ENCODE measurements around the gene C3orf22. TPM values are rescaled to one million over a fixed set of nuclear protein-coding genes. Genes with fewer than 3 reads are reported as not detected.

C3orf22 gene
- total RNA-seq, 1 experiment from 2014 or later, result not detected

DNA sequence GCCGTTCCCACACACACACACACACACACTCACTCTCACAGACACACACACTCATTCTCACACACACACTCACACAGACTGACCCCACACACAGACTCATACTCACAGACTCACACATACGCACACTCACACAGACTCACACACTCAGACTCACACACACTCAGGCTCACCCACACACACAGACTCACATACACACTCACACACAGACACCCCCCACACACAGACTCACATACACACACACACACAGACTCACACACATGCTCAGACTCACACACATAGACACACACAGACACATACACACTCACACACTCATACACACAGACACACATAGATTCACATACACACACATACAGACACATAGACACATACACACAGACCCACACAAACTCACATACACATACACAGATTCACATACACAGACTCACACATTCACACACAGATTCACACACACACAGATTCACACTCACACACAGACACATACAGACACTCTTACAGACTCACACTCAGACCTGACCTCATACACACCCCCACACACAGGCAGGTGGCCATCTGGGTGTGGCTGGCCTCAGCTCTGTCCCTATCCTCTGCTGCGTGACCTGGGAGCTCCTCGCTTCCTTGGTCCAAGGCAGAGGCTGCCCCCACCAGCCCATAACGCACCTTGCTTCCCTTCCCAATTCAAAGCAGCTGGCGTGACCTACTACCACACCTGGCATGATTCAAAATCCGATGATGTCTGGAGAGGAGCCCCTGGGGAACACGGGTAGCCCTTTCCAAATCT is 1.9 kb downstream of the C3orf22 start:
- DNase-seq (ENCODE audit: low read depth), result no peak

DNA sequence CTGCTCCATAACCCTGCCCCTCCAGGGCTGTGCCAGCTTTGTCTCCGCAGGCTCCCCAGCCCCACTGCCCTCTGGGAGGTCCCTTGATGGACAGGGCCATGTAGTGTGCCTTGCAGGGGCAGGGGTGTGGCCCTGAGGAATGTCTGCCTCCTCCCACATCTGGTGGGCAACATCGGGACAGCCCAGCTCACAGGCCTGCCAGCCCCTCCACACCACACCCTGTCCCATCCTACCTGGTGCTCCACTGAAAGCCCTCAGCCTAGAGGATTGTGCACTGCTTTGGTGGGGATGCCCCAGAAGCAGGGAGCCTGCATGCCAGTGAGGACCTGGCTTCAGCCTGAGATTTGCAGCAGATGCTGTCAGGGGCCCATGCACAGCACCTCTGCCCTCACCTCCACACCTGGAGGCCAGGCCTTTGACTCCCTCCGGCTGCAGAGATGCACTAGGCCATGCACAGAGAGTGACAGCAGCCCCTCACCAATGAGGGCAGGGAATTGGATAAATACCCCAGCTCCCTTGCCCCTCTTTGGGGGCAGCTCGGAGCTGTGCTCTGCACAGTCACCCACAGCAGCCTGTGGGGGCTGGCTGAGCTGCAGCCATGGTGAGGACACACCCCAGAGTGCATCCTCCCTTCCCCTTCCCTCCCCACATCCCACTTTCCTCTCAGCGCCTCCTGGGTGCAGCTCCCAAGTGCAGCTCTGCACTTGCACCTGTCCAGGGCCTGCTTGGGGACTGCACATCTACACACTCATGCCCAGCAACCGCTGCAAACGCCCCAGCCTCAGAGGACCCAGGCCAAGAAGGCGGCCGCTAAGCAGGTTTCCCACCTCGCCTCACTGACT is 2.7 kb downstream of the C3orf22 start:
- no peak for DNase-seq (ENCODE audit: low read depth)

- no peak for DNase-seq (ENCODE audit: low read depth)
Observed at GRCh38 chr3:126554560-126555525, 3.9 kb downstream of the C3orf22 start.

- no peak for DNase-seq (ENCODE audit: low read depth)
Observed at GRCh38 chr3:126553284-126554084, 5.2 kb downstream of the C3orf22 start.

DNA sequence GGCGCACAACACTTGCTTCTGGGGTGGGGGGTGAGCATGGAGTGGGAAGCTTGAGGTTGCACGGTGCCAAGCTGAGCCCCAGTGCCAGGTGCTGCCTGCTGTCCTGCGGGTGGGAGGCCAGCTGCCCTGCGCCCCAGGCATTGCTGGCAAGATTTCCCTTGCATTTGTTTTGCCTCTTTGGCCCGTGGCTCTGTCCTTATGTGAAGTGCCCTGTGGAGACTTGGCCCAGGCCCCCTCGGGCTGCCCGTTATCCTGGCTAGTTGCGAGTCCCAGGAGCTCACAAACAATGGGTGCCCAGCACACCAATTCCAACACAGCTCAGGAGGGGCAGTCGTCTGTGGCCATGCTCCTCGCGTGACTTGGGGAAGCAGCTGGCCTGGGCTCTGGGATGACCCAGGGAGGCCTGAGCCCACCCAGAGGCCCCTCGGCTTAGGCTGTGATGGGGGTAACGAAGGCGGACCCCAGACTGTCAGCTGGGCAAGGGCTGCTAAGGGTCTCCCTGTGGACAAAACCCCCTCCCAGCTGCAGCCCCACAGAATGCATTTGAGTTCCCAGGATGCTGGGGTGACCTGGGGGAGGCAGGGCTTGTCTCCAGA is 5.9 kb downstream of the C3orf22 start:
- DNase-seq (ENCODE audit: low read depth), result no peak

DNA sequence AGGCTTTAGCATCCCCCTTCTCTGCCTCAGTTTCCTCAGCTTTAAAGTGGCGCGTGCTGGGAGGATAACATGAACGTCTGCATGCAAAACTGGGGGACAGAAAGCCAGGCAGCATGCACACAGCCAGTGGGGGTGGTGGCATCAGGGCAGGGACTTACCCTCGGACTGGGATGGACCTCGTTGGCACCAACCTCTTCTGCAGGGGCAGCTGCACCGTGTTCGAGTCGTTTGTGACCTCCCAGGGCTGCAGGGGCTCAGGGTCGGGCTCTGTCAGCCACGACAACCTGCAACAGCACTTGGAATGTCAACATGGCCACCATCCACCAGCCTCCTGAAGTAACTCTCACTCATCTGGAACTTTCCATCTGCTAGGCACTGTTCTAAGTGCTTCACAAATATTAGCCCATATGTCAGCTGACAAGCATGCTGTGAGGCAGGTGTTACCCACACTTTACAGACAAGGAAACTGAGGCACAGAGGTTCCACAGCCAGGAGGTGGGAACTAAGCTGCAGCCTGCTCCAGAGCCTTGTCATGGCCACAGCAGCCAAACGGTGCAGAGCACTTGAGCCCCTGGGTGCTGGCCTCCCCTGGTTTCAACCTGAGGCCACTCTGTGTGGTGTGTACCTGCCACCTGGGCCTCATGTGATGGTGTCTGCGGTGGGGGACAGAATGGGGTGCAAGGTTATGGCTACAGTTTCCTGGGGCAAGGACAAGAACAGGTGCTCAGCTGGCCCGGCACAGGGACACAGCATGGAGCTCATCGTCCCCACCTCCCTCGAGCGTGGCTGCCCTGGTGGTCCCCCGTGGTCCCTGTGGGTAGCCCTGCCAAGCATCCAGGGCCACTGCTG is 6.7 kb downstream of the C3orf22 start:
- no peak for DNase-seq (ENCODE audit: low read depth)

- DNase-seq (ENCODE audit: low read depth), result no peak
Observed at GRCh38 chr3:126551121-126551838, 7.5 kb downstream of the C3orf22 start.

DNA sequence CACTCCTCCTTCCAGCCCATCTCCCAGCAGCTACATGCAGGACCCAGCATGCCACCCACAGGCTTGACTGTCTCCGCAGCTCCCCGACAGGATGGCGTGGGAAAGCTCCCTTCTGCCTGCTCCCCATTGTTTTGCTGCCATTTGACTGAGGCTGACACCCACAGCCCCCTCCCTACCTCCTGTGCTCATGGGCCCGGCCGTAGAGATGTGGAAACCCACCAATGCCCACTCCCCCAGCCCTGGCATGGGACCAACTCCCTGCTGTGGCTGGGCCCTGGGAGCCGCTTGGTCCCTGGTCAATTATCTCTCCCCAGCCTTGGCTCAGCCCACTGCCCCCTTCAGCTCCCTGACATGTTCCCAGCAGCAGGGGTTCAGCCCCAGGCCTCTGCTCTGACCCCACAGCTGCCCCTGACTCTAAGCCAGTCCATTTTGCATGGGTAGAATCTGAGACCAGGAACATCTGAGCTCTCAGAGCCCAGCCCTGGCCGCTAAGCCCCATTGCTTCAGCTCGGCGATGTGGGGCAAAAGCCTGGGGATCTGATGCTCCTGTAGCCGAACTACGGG is 8.2 kb downstream of the C3orf22 start:
- no peak for DNase-seq (ENCODE audit: low read depth)

DNA sequence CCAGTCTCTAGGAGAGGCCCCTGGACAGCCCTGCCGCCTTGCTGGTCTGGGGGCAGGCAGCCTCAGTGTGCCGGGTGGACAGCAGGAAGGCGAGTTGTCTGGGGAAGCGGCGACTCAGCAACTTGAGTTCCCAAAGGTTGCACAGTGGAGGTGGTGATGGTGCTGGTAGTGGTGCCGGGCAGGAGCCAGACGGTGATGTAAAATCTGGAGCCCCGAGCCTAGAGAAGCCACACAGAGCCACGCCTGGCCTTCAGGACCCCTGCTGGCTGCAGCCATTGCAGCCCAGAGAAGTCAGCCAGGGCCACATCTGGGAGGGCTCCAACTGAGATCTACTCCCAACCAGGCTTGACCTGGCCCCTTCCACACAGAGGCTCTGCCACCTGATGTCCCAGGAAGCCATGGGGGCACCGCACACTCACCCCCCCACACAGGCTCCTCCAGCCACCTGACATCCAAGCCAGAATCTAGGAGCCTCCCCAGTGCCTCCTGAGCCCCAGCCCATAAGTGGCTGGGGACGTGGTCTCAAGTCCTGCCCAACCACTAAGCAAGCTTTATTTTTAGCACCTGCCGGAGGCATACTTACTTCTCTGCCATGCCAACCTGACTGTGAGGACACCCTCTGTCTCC is 8.8 kb downstream of the C3orf22 start:
- DNase-seq (ENCODE audit: low read depth), result no peak

GRCh38 chr3:126548556-126549466 is 9.9 kb downstream of the C3orf22 start:
- DNase-seq (ENCODE audit: low read depth), result no peak

GRCh38 chr3:126547721-126548120 is 11.0 kb downstream of the C3orf22 start:
- no peak for DNase-seq (ENCODE audit: low read depth)

DNA sequence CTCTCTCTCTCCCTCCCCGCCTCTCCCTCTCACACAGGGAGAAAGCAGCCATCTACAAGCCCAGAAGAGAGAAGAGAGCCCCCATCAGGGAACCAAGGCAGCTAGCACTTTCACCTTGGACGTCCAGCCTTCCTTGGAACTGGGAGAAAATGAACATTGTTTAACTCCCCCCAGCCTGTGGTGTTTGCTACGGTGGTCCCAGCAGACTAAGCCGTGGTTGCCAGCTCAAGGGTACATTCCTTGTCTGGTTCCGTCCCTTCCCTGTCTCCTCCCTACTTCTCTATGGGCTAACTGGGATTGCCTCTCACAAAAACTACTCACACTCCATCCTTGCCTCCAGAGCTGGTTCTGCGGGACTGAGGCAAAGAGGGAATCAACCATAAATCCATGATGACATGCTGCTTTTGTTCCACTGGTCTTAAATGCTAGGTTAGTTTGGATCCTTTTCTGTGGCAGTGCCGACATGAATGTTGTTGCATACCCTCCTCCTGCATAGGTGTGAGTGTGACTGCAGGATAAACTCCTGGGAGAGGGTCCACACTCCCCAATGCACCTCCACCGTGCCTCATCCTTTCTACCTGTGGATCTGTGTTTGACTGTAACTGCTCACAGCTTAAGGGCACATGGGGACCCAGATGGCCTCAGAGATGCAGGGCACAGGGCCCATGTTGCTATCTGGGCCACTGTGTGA is 12.0 kb downstream of the C3orf22 start:
- no peak for DNase-seq (ENCODE audit: low read depth)

- DNase-seq (ENCODE audit: low read depth), result no peak
Observed at GRCh38 chr3:126546013-126546412, 12.7 kb downstream of the C3orf22 start.

- no peak for DNase-seq (ENCODE audit: low read depth)
Observed at GRCh38 chr3:126545544-126545943, 13.2 kb downstream of the C3orf22 start.

DNA sequence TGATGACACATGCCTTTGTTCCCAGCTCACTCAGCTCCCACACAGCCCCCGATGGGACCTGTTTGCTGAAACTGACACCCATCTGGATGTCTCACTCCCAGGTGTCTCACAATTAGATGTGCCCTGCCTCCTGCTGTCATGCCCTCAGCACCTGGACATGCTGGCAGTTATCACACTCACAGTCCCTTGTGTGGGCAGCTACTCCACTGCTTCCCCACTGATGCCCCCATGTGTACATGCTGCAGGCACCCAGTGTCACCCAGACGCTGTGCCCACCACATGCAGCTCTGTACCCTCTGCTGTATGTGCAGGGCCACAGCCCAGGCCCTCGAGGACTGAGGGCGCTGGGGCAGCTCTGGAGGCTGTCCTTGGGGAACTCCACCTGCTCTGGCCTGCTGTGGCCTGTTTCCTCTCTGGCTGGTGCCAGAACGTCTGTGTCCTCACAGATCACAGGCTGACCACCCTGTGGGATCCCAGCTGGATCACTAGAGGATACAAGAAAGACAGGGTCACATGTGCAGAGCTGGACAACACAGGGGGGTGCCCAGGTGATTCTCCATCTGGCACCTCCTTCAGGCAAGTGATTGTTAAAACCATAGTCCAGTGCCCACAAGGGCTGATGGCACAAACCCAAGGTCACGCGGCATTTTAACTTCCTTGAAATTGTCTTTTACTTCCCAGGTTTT is 14.0 kb downstream of the C3orf22 start:
- no peak for DNase-seq (ENCODE audit: low read depth)
